Cardiac septum (tissue), 1 donor: ENCODE measurements around the gene B3GNT2. TPM values are rescaled to one million over a fixed set of nuclear protein-coding genes. Genes with fewer than 3 reads are reported as not detected.

Source experiments
- DNase-seq: peaks from one replicate; pipeline ENCODE4 v3.0.0-alpha.2; 2020; ENCODE audit warnings: low spot score
- intact Hi-C: fragments of 100-400 bp; cut with DNase I; formaldehyde crosslinking; loops from one replicate; pipeline ENCODE4 v1.14.0; 2022
- total RNA-seq: library from RNA; stranded (reverse); fragmentation: NEBNext Ultra II Directional; extraction: Animal tissue kit (Norgen Biotek cat#: 25700); gene quantifications from one replicate; pipeline ENCODE4 v1.2.1, GENCODE V29; 2021
- donor health status: DM: no; HTN: no; CAD: no.

B3GNT2 gene
- total RNA-seq, 1 donor from 2014 or later = 31.2 TPM

- no peak for DNase-seq
- intact Hi-C loops = no loop called here
Measured at GRCh38 chr2:62200868-62201267, 5.0 kb downstream of the B3GNT2 start.

GRCh38 chr2:62201307-62201706, 5.4 kb downstream of the B3GNT2 start:
- intact Hi-C loops = no loop called here

GRCh38 chr2:62202019-62202722, 6.3 kb downstream of the B3GNT2 start:
- intact Hi-C loops = no loop called here
- no peak for DNase-seq

More at GRCh38 chr2:62201307-62201706, 5.4 kb downstream of the B3GNT2 start:
- no peak for DNase-seq

GRCh38 chr2:62202729-62203128, 6.8 kb downstream of the B3GNT2 start:
- intact Hi-C loops = no loop called here
- no peak for DNase-seq

DNA sequence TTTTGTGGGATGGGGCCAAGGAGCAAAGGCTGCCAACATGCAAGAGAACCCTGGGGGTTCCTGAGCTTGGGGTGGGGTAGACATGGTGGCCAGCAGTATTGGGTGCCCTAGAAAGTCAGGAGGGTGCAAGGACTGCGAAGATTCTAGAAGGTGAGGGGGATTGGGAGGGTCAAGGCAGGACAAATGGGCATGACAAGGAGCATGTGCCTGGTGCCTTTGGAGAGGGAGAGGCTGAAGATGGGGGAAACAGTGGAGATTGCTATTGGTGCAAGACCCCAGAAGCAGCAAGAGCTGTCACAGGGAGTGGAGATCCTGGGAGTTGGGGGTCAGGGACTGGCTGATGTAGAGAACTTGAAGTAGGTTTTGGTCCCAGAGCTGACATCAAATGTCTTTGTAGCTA, 7.5 kb downstream of the B3GNT2 start:
- DNase-seq = no peak
- intact Hi-C loops = no loop called here

DNA sequence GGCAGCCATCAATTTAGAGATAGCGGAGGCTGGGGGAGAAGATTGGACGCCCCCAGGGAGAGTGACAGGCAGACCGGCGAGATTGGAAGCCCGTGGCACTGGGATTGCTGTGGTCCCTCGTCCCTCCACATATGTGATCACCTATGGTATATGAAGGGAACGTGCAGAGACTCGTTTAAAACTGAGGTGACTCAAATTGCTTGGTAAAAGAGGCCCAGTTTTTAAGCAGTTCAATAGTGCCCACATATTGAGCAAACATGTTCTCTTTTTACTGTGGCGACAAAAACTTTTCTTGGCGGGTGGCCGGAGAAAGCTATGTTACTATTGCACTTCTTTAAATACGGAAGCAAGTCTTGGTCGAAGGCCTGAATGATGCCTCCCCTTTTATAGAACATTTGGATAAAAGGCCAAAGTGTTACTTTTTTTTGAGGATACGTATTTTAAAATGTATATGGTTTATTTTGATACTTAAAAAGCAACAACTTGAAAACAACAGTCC, 9.1 kb downstream of the B3GNT2 start:
- intact Hi-C loops = no loop called here

DNA sequence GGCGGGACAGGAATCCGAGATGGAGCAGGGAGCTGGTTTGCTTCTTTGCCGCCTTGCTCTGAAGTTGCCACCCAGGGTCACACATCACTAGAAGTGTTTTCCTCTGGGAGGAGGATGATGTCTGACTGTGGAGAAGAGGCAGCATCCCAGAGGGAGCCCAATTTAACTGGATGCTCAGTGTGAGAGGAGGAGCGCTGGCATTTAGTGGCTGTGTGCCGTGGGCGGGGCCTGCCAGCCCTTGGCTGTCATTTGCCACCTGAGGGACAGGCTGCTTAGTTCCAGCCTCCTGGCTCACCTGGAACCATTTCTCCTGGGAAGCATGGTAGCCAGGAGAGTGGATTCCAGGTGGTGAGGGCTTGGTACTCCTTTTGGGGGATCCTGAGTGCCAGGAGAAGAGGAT, 9.6 kb downstream of the B3GNT2 start:
- intact Hi-C loops = no loop called here
- DNase-seq = no peak

More for the DNA sequence above, 9.1 kb downstream of the B3GNT2 start:
- DNase-seq = no peak

- DNase-seq = no peak
- intact Hi-C loops = no loop called here
Measured at GRCh38 chr2:62206024-62206423, 10.1 kb downstream of the B3GNT2 start.

DNA sequence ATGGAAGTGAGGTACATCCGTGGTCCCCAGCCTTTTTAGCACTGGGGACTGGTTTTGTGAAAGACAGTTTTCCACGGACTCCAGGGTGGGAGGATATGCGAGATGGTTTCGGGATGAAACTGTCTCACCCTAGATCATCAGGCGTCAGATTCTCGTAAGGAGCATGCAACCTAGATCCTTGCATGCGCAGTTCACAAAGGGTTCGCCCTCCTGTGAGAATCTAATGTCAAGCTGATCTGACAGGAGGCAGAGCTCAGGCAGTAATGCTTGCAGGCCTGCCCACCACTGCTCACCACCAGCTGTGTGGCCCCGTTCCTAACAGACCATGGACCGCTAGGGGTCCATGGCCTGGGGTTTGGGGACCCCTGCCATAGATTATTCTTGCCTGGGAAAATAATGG, 11.6 kb downstream of the B3GNT2 start:
- intact Hi-C loops = no loop called here
- DNase-seq = no peak

- intact Hi-C loops = no loop called here
- DNase-seq = no peak
Measured at GRCh38 chr2:62208074-62208757, 12.3 kb downstream of the B3GNT2 start.

DNA sequence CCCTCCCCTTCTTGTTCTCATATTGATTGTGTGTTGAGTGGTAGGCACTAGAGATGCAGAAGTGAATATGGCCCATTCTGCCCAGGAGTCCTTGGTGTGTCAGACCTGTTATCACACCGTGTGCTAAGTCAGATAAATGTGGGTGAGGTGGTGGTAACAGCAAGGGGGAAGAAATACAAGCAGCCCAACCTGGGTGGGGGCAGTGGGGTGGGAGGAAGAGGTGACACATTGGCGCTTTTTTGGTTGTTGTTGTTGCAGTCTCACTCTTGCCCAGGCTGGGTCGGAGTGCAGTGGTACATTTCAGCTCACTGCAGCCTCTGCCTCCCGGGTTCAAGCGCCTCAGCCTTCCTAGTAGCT, 12.8 kb downstream of the B3GNT2 start:
- intact Hi-C loops = no loop called here
- no peak for DNase-seq

DNA sequence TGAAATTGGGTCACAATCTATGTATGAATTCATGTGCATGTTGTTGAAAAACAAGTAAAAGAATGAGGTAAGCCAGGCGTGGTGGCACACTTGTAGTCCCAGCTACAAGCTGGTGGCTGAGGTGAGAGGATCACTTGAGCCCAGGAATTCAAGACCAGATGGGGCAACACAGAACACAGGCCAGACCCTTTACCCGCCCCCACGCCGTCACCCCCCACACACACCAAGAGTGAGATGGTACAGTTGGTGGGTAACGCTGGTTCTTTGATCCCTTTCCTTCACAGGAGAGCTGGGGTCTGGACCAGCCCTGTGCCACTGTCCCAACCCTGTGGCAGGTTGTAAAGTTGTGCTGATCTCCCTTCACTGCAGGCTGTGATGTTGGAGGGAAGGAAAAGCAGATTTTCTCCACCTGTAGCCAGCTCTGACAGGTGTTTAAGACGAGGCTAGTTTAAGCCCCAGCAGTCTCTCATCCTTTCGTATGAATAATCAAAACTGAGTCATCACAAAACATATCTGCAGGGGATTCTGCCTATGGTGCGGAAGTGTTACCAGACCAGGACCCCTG, 13.6 kb downstream of the B3GNT2 start:
- no peak for DNase-seq
- intact Hi-C loops = no loop called here

- intact Hi-C loops = loop anchor here (5.0 kb wide), 1 partner anchor 197 kb away; no protein-coding TSS in a partner anchor
- DNase-seq = no peak
Measured at GRCh38 chr2:62215306-62216064, 19.6 kb downstream of the B3GNT2 start.

GRCh38 chr2:62216113-62216512, 20.2 kb downstream of the B3GNT2 start:
- DNase-seq = no peak
- intact Hi-C loops = loop anchor here (5.0 kb wide), 1 partner anchor 196 kb away; no protein-coding TSS in a partner anchor

DNA sequence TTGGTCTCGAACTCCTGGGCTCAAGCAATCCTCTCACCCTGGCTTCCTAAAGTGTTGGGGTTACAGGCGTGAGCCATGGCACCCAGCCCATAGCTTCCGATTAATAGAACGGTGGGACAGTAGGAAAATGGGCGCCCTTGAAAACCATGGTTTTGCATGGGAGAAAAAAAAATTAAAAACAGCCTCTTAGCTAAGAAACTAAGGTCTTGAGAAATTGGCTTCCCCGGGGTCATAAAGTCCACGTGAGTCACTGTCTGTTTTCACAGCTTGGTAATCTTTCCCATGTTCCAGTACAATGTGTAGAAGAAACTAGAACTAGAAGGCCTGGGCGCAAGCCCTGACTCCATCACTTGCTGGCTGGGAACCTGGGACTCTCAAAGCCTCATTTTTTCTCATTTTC, 20.7 kb downstream of the B3GNT2 start:
- intact Hi-C loops = loop anchor here (5.0 kb wide), 1 partner anchor 196 kb away; no protein-coding TSS in a partner anchor
- no peak for DNase-seq

- DNase-seq = no peak
- intact Hi-C loops = loop anchor here (5.0 kb wide), 1 partner anchor 195 kb away; no protein-coding TSS in a partner anchor
Measured at GRCh38 chr2:62217421-62217820, 21.5 kb downstream of the B3GNT2 start.

GRCh38 chr2:62217970-62218369, 22.1 kb downstream of the B3GNT2 start:
- intact Hi-C loops = loop anchor here (5.0 kb wide), 1 partner anchor 194 kb away; no protein-coding TSS in a partner anchor
- no peak for DNase-seq

GRCh38 chr2:62219407-62220159, 23.7 kb downstream of the B3GNT2 start:
- intact Hi-C loops = loop anchor here (5.0 kb wide), 1 partner anchor 193 kb away; no protein-coding TSS in a partner anchor
- DNase-seq = no peak

DNA sequence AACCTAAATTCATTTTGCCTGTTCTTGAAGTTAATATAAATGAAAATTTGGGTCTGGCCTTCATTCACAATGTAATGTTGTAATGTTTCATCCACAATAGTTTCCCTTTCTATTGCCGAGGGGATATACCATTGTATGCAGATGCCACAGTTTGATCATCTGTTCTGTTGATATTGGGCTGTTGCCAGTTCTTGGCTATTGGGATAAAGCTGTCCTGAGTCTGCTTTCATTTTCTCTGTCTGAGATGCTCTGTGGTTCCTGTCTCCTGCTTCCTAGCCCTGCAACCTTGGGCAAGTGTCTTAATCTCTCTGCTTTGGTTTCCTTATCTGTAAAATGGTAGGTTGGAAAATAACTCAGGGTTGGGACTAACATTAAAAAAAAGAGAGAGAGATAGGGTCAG, 25.2 kb downstream of the B3GNT2 start:
- intact Hi-C loops = no loop called here
- DNase-seq = no peak
